Breast epithelium (tissue), 3 donors: ENCODE results near the gene INSIG1.

Source experiments
- CTCF ChIP-seq, 3 donors: fragments of 450-650 bp; IDR thresholded peaks; one replicate each; pipeline ENCODE4 v1.5.1; 2016 to 2017; ENCODE audit warnings: antibody characterized with exemption in 3 of 3, mild to moderate bottlenecking in 3 of 3, moderate library complexity in 3 of 3
- POLR2A ChIP-seq: fragments of 450-650 bp; IDR thresholded peaks from one replicate; pipeline ENCODE4 v1.6.1; 2016; ENCODE audit warnings: antibody characterized with exemption, mild to moderate bottlenecking, moderate library complexity

- TF ChIP-seq CTCF (IDR thresholded peaks at IDR 0.05), result no peak
- TF ChIP-seq POLR2A, result no peak
Observed at GRCh38 chr7:155298288-155298833, 683 bp downstream of the INSIG1 start.
